Adipocyte (in vitro differentiated cells): ENCODE data around the gene CDK16.
A peak's percentile ranks its signal among the peaks of the same experiment; 100 is the strongest.
"Not testable (repeated sequence)": the region's sequence is repeated elsewhere in the genome, so short reads cannot be mapped to it uniquely, and the experiment has no call there.

ENCODE experiments used
- DNase-seq: peaks from one replicate; pipeline ENCODE4 v3.0.0-alpha.2; 2015; ENCODE audit warnings: low read depth
- H3K27me3 ChIP-seq: replicated peaks from 2 replicates; pipeline ENCODE4 v1.7.0; 2013; ENCODE audit warnings: mild to moderate bottlenecking, low read length, moderate library complexity; ENCODE audit not compliant: control insufficient read depth, insufficient read depth
- H3K36me3 ChIP-seq: 2 replicates; pipeline ENCODE4 v1.7.0; 2013; ENCODE audit warnings: low read length, mild to moderate bottlenecking, moderate library complexity; ENCODE audit not compliant: control insufficient read depth, insufficient read depth, severe bottlenecking
- H3K4me1 ChIP-seq: 2 replicates; pipeline ENCODE4 v1.7.0; 2013; ENCODE audit warnings: mild to moderate bottlenecking, low read length, moderate library complexity; ENCODE audit not compliant: control insufficient read depth, insufficient read depth
- H3K4me3 ChIP-seq: 2 replicates; pipeline ENCODE4 v1.7.0; 2013; ENCODE audit warnings: mild to moderate bottlenecking, low read length, moderate library complexity
- H3K9ac ChIP-seq: 2 replicates; pipeline ENCODE4 v1.7.0; 2013; ENCODE audit warnings: mild to moderate bottlenecking, low read length, moderate library complexity
- H3K9me3 ChIP-seq: 2 replicates; pipeline ENCODE4 v1.7.0; 2013; ENCODE audit warnings: mild to moderate bottlenecking, low read length, moderate library complexity; ENCODE audit not compliant: control insufficient read depth

CDK16 gene

GRCh38 chrX:47243351-47243750 lies 24.9 kb downstream of the CDK16 start:
- H3K9me3 ChIP-seq, result no peaks in the 10 kb centered on the region
- H3K4me3 ChIP-seq, result no peak overlapping the region
- no peaks in the 10 kb centered on the region for H3K4me1 ChIP-seq
- H3K27me3 ChIP-seq, result peaks cover 17% of the 10 kb centered on the region
- DNase-seq, result no peak
- H3K36me3 ChIP-seq, result peaks cover 46% of the 10 kb centered on the region
- H3K9ac ChIP-seq, result no peak overlapping the region

GRCh38 chrX:47244676-47245075 lies 26.2 kb downstream of the CDK16 start:
- Histone ChIP-seq H3K4me3 (no peak overlapping the region), H3K9me3 (no peaks in the 10 kb centered on the region), H3K9ac (no peak overlapping the region), H3K36me3 (peaks cover 46% of the 10 kb centered on the region), H3K27me3 (peaks cover 17% of the 10 kb centered on the region), H3K4me1 (no peaks in the 10 kb centered on the region)
- no peak for DNase-seq

GRCh38 chrX:47245156-47245555 lies 26.7 kb downstream of the CDK16 start:
- no peaks in the 10 kb centered on the region for H3K4me1 ChIP-seq
- DNase-seq, result no peak
- H3K9me3 ChIP-seq, result no peaks in the 10 kb centered on the region
- H3K27me3 ChIP-seq, result peaks cover 17% of the 10 kb centered on the region
- H3K4me3 ChIP-seq, result no peak overlapping the region
- H3K9ac ChIP-seq, result no peak overlapping the region
- peaks cover 46% of the 10 kb centered on the region for H3K36me3 ChIP-seq

- no peak overlapping the region for H3K4me3 ChIP-seq
- peak; percentile 22 for DNase-seq
Measured at GRCh38 chrX:47247206-47247998, 28.9 kb downstream of the CDK16 start.

GRCh38 chrX:47247999-47248320 lies 29.5 kb downstream of the CDK16 start:
- Histone ChIP-seq H3K9ac (no peak overlapping the region), H3K36me3 (peaks cover 22% of the 10 kb centered on the region), H3K9me3 (no peaks in the 10 kb centered on the region), H3K4me1 (no peaks in the 10 kb centered on the region), H3K4me3 (no peak overlapping the region), H3K27me3 (peaks cover 11% of the 10 kb centered on the region)
- no peak for DNase-seq

More at GRCh38 chrX:47247206-47247998, 28.9 kb downstream of the CDK16 start:
- H3K9me3 ChIP-seq, result no peaks in the 10 kb centered on the region
- no peaks in the 10 kb centered on the region for H3K4me1 ChIP-seq
- no peak overlapping the region for H3K9ac ChIP-seq
- H3K36me3 ChIP-seq, result peaks cover 25% of the 10 kb centered on the region
- H3K27me3 ChIP-seq, result peaks cover 11% of the 10 kb centered on the region

GRCh38 chrX:47248576-47248975 lies 30.1 kb downstream of the CDK16 start:
- Histone ChIP-seq H3K36me3 (peaks cover 22% of the 10 kb centered on the region), H3K9me3 (no peaks in the 10 kb centered on the region), H3K9ac (no peak overlapping the region)

GRCh38 chrX:47250017-47250347 lies 31.5 kb downstream of the CDK16 start:
- peaks cover 5% of the 10 kb centered on the region for H3K27me3 ChIP-seq
- peaks cover 10% of the 10 kb centered on the region for H3K9me3 ChIP-seq
- H3K9ac ChIP-seq, result no peak overlapping the region
- no peak for DNase-seq
- no peaks in the 10 kb centered on the region for H3K4me1 ChIP-seq
- H3K4me3 ChIP-seq, result no peak overlapping the region
- peaks cover 12% of the 10 kb centered on the region for H3K36me3 ChIP-seq

More at GRCh38 chrX:47248576-47248975, 30.1 kb downstream of the CDK16 start:
- Histone ChIP-seq H3K27me3 (peaks cover 7% of the 10 kb centered on the region), H3K4me3 (no peak overlapping the region), H3K4me1 (no peaks in the 10 kb centered on the region)
- DNase-seq, result no peak

- not testable (repeated sequence) for H3K9ac ChIP-seq, H3K36me3 ChIP-seq, H3K4me1 ChIP-seq, H3K4me3 ChIP-seq, DNase-seq
- H3K27me3 ChIP-seq, result peaks cover 24% of the 10 kb centered on the region
- H3K9me3 ChIP-seq, result peaks cover 11% of the 10 kb centered on the region
Measured at GRCh38 chrX:47257620-47258019, 39.1 kb downstream of the CDK16 start.

GRCh38 chrX:47264483-47265173 lies 46.1 kb downstream of the CDK16 start:
- H3K4me3 ChIP-seq, result no peak overlapping the region
- peaks cover 15% of the 10 kb centered on the region for H3K27me3 ChIP-seq
- H3K9ac ChIP-seq, result no peak overlapping the region
- no peaks in the 10 kb centered on the region for H3K9me3 ChIP-seq
- DNase-seq, result no peak
- no peaks in the 10 kb centered on the region for H3K4me1 ChIP-seq
- no peaks in the 10 kb centered on the region for H3K36me3 ChIP-seq

GRCh38 chrX:47266643-47267042 lies 48.2 kb downstream of the CDK16 start:
- Histone ChIP-seq H3K36me3 (no peaks in the 10 kb centered on the region), H3K4me3 (no peak overlapping the region)
- no peak for DNase-seq

GRCh38 chrX:47272013-47272408 lies 53.5 kb downstream of the CDK16 start:
- Histone ChIP-seq H3K4me1 (no peaks in the 10 kb centered on the region), H3K27me3 (peaks cover 17% of the 10 kb centered on the region), H3K4me3 (no peak overlapping the region), H3K9ac (no peak overlapping the region), H3K9me3 (no peaks in the 10 kb centered on the region), H3K36me3 (no peaks in the 10 kb centered on the region)
- no peak for DNase-seq

More at GRCh38 chrX:47266643-47267042, 48.2 kb downstream of the CDK16 start:
- H3K4me1 ChIP-seq, result no peaks in the 10 kb centered on the region
- no peaks in the 10 kb centered on the region for H3K9me3 ChIP-seq
- peaks cover 13% of the 10 kb centered on the region for H3K27me3 ChIP-seq
- no peak overlapping the region for H3K9ac ChIP-seq
